H1 (cell line): ENCODE results near the gene MPPE1. TPM values are rescaled to one million over a fixed set of nuclear protein-coding genes. Genes with fewer than 3 reads are reported as not detected.

Experiments used
- CTCF ChIA-PET: fragments of 300-600 bp; sonication (Branson Sonifier 250); formaldehyde crosslinking; loops from one replicate; lab custom pipeline; 2021; ENCODE audit not compliant: partially characterized antibody; lab: Charles Lee
- POLR2A ChIA-PET: fragments of 300-600 bp; sonication (Branson Sonifier 250); formaldehyde crosslinking; loops from one replicate; lab custom pipeline; 2021; ENCODE audit warnings: inconsistent platforms; ENCODE audit not compliant: partially characterized antibody; lab: Charles Lee
- DNase-seq, 2 experiments: peaks; one replicate each; pipeline versions ENCODE4 v3.0.0 to v3.0.0-alpha.2; 2010 to 2022; ENCODE audit warnings: low spot score in 2 of 2, low read depth in 1 of 2, mixed read lengths in 1 of 2
- FAIRE-seq: peaks from 2 replicates; lab custom pipeline; 2011; peaks lifted over from hg19 to GRCh38; lab: Jason Lieb, UNC
- H2AFZ ChIP-seq: 2 replicates; pipeline ENCODE4 v1.8.1; 2012; ENCODE audit warnings: low read length, inconsistent platforms
- H2AK5ac ChIP-seq: 2 replicates; pipeline ENCODE4 v1.6.1; 2013; ENCODE audit warnings: low read depth, low read length
- H2BK120ac ChIP-seq: replicated peaks from 2 replicates; pipeline ENCODE3; 2013; ENCODE audit warnings: low read depth, low read length, inconsistent platforms
- H2BK12ac ChIP-seq: 2 replicates; pipeline ENCODE4 v1.6.1; 2013; ENCODE audit warnings: low read depth, low read length
- H2BK15ac ChIP-seq: 2 replicates; pipeline ENCODE4 v1.6.1; 2013; ENCODE audit warnings: low read length
- H2BK20ac ChIP-seq: 2 replicates; pipeline ENCODE4 v1.6.1; 2013; ENCODE audit warnings: low read length
- H2BK5ac ChIP-seq: 2 replicates; pipeline ENCODE4 v1.6.1; 2013; ENCODE audit warnings: low read depth, low read length
- H3K14ac ChIP-seq: 2 replicates; pipeline ENCODE4 v1.6.1; 2013; ENCODE audit warnings: inconsistent platforms; ENCODE audit not compliant: insufficient read length
- H3K18ac ChIP-seq: 2 replicates; pipeline ENCODE4 v1.6.1; 2013; ENCODE audit warnings: low read length; ENCODE audit errors: extremely low read depth
- H3K23ac ChIP-seq: 2 replicates; pipeline ENCODE4 v1.6.1; 2013; ENCODE audit warnings: inconsistent platforms; ENCODE audit not compliant: insufficient read length
- H3K23me2 ChIP-seq: 2 replicates; pipeline ENCODE4 v1.6.1; 2013; ENCODE audit warnings: low read depth, low read length
- H3K27ac ChIP-seq: 2 replicates; pipeline ENCODE4 v1.6.1; 2011; ENCODE audit warnings: low read depth, low read length, inconsistent platforms
- H3K27me3 ChIP-seq, 4 experiments: replicated peaks in 1 of 4; 1 replicate in 1 of 4; 2 replicates in 3 of 4; pipeline versions ENCODE4 v1.6.1 to v1.8.1; 2011 to 2013; ENCODE audit warnings: low read length in 3 of 4, mild to moderate bottlenecking in 3 of 4, inconsistent platforms in 2 of 4, mixed read lengths in 2 of 4, moderate library complexity in 1 of 4; ENCODE audit not compliant: control insufficient read depth in 3 of 4, insufficient read depth in 3 of 4; ENCODE audit errors: extremely low read depth in 1 of 4
- H3K36me3 ChIP-seq, 4 experiments: 2 replicates each; pipeline versions ENCODE4 v1.6.1 to v1.8.1; 2011 to 2013; ENCODE audit warnings: mild to moderate bottlenecking in 4 of 4, low read length in 3 of 4, moderate library complexity in 2 of 4, control low read depth in 1 of 4, inconsistent platforms in 1 of 4; ENCODE audit not compliant: insufficient read depth in 4 of 4, control insufficient read depth in 2 of 4
- H3K4ac ChIP-seq: replicated peaks from 2 replicates; pipeline ENCODE3; 2013; ENCODE audit warnings: low read length, low read depth, mixed read lengths, inconsistent platforms; ENCODE audit not compliant: insufficient read length
- H3K4me1 ChIP-seq, 4 experiments: replicated peaks in 1 of 4; 1 replicate in 1 of 4; 2 replicates in 3 of 4; pipeline versions ENCODE4 v1.6.1 to v1.8.1; 2011 to 2013; ENCODE audit warnings: low read length in 3 of 4, inconsistent platforms in 2 of 4, mixed read lengths in 1 of 4; ENCODE audit not compliant: insufficient read depth in 4 of 4, control insufficient read depth in 3 of 4
- H3K4me2 ChIP-seq, 2 experiments: 2 replicates each; pipeline versions ENCODE4 v1.6.1 to v1.8.1; 2011 to 2013; ENCODE audit warnings: low read depth in 2 of 2, low read length in 2 of 2, control low read depth in 1 of 2, inconsistent platforms in 1 of 2, mild to moderate bottlenecking in 1 of 2; ENCODE audit not compliant: insufficient read depth in 1 of 2
- H3K4me3 ChIP-seq, 4 experiments: fragments of 200-600, 300-600 bp in 1 of 4; sonication (generic), shearing (Covaris generic), sonication (Bioruptor Twin) in 1 of 4; 2 replicates each; pipeline versions ENCODE4 v1.5.1 to v1.8.1; 2011 to 2016; ENCODE audit warnings: low read length in 4 of 4, low read depth in 3 of 4, control low read depth in 2 of 4, inconsistent platforms in 2 of 4, mild to moderate bottlenecking in 2 of 4, mixed read lengths in 1 of 4, moderate library complexity in 1 of 4; ENCODE audit not compliant: insufficient read depth in 2 of 4; ENCODE audit errors: extremely low read depth in 1 of 4
- H3K56ac ChIP-seq: replicated peaks from 2 replicates; pipeline ENCODE3; 2013; ENCODE audit warnings: low read depth, mild to moderate bottlenecking, mixed read lengths, low read length, inconsistent platforms; ENCODE audit not compliant: insufficient read length
- H3K79me1 ChIP-seq: 2 replicates; pipeline ENCODE4 v1.6.1; 2013; ENCODE audit warnings: low read depth, low read length, control low read depth
- H3K79me2 ChIP-seq, 2 experiments: 2 replicates each; pipeline versions ENCODE4 v1.6.1 to v1.8.1; 2012 to 2013; ENCODE audit warnings: low read length in 2 of 2, mild to moderate bottlenecking in 2 of 2, inconsistent platforms in 1 of 2; ENCODE audit not compliant: insufficient read depth in 2 of 2, control insufficient read depth in 1 of 2
- H3K9ac ChIP-seq, 4 experiments: replicated peaks in 1 of 4; 1 replicate in 1 of 4; 2 replicates in 3 of 4; pipeline versions ENCODE4 v1.6.1 to v1.8.1; 2011 to 2013; ENCODE audit warnings: low read depth in 3 of 4, low read length in 3 of 4, control low read depth in 2 of 4, mild to moderate bottlenecking in 2 of 4, moderate library complexity in 2 of 4, inconsistent platforms in 1 of 4; ENCODE audit errors: extremely low read depth in 1 of 4
- H3K9me3 ChIP-seq, 2 experiments: 2 replicates each; pipeline versions ENCODE4 v1.6.1 to v1.8.1; 2012 to 2013; ENCODE audit warnings: mild to moderate bottlenecking in 2 of 2, moderate library complexity in 2 of 2, control low read depth in 1 of 2, inconsistent platforms in 1 of 2, low read depth in 1 of 2, low read length in 1 of 2, mixed read lengths in 1 of 2; ENCODE audit not compliant: insufficient read depth in 2 of 2
- H4K20me1 ChIP-seq, 2 experiments: replicated peaks in 1 of 2; 2 replicates each; pipeline versions ENCODE3 to v1.8.1; 2011 to 2013; ENCODE audit warnings: inconsistent platforms in 2 of 2, low read length in 2 of 2, mild to moderate bottlenecking in 1 of 2; ENCODE audit not compliant: insufficient read depth in 2 of 2, control insufficient read depth in 1 of 2
- H4K5ac ChIP-seq: 2 replicates; pipeline ENCODE4 v1.6.1; 2013; ENCODE audit warnings: low read length, low read depth, mixed read lengths, inconsistent platforms; ENCODE audit not compliant: insufficient read length
- H4K8ac ChIP-seq: 2 replicates; pipeline ENCODE4 v1.8.0; 2013; ENCODE audit warnings: mild to moderate bottlenecking, moderate library complexity, low read length, inconsistent platforms; ENCODE audit not compliant: insufficient read depth; ENCODE audit errors: extremely low read depth
- H4K91ac ChIP-seq: replicated peaks from 2 replicates; pipeline ENCODE3; 2013; ENCODE audit warnings: low read length, mixed read lengths, inconsistent platforms; ENCODE audit not compliant: insufficient read length
- TBP ChIP-seq: IDR thresholded peaks from 2 replicates; pipeline ENCODE4 v1.6.1; 2011; ENCODE audit warnings: low read depth, low read length, improper control_type of control experiment
- WGBS, 2 experiments: shearing (Covaris generic) in 1 of 2; methylation state at CpG; one replicate each; pipeline versions ENCODE4 v1.1.6 to v1.1.7; 2013 to 2015; ENCODE audit warnings: low lambda C conversion rate in 2 of 2, mixed read lengths in 2 of 2, inconsistent platforms in 1 of 2, low coverage in 1 of 2, missing lambda C conversion rate in 1 of 2; ENCODE audit not compliant: insufficient replicate concordance in 2 of 2, insufficient coverage in 1 of 2, insufficient read length in 1 of 2; ENCODE audit errors: extremely low coverage in 1 of 2, missing lambda C conversion rate in 1 of 2; 5-methylcytosine and 5-hydroxymethylcytosine counted together
- polyA plus RNA-seq, 7 experiments: library from polyadenylated mRNA; depleted of rRNA in 3 of 7; stranded (reverse) in 5 of 7; unstranded in 2 of 7; fragments of >200 nt in 5 of 7; fragments of 200-250 nt in 2 of 7; gene quantifications; 1 replicate in 5 of 7; 2 replicates in 1 of 7; 4 replicates in 1 of 7; pipeline versions ENCODE4 v1.2.1 to v1.2.3, GENCODE V29; 2011 to 2013; ENCODE audit warnings: missing spikeins in 2 of 7, mixed read lengths in 2 of 7
- total RNA-seq: library from RNA; stranded (reverse); fragmentation: NEBNext Ultra II Directional; extraction: Animal tissue kit (Norgen Biotek cat#: 25700); gene quantifications from 2 replicates; pipeline ENCODE4 v1.2.1, GENCODE V29; 2021

Gene MPPE1
- total and polyA plus RNA-seq, 2 of the 8 experiments (the other 6 are each of a cell fraction or from before 2014, with no cell fraction given), result 13.7 to 20.9 TPM

DNA sequence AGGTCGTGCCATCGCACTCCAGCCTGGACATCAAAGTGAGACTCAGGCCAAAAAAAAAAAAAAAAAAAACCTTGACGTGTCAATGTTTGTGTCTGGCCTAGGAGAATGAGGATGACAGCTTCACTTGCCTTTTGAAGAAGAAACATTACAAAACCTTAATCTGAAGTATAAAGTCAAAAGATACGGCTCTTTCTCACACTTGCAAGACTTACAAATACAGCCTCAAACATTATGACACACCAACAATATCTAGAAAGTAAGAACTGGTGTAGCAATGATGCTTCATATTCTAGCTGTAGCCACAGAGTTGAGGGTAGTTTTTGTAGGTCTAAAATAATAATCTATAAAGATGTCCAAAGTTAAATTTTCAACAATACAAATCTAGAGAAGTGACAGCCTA is 25.5 kb downstream of the MPPE1 start:
- H4K20me1 ChIP-seq, result peaks cover 0 to 8% of the 10 kb centered on the region in 2 experiments
- no peak for FAIRE-seq
- no peak overlapping the region for H3K18ac ChIP-seq
- no peak overlapping the region for H2AFZ ChIP-seq
- no peak for DNase-seq
- ChIA-PET CTCF (interaction anchor here (0.6 to 1.4 kb wide), 2 partner anchors 32 to 55 kb away, joined by 4 to 7 read pairs; no protein-coding TSS in a partner anchor), POLR2A (interaction anchor here (1.0 kb wide), 1 partner anchor 98 kb away, joined by 3 read pairs; no protein-coding TSS in a partner anchor)
- no peak overlapping the region for H3K23ac ChIP-seq
- H2BK20ac ChIP-seq, result no peak overlapping the region
- H3K79me2 ChIP-seq, result no peaks in the 10 kb centered on the region
- H3K4ac ChIP-seq, result no peak overlapping the region
- H3K4me3 ChIP-seq, result no peak overlapping the region
- peaks cover 0 to 4% (median 1%) of the 10 kb centered on the region in 4 experiments; a peak in 2 of 7 replicates for H3K4me1 ChIP-seq
- H3K9ac ChIP-seq, result no peak overlapping the region
- WGBS, 2 experiments, result 85% methylated on average over 1 of the region's 4 CpGs; no CpG with 5 or more reads in 1 of the 2 experiments
- no peak overlapping the region for H3K14ac ChIP-seq
- no peak overlapping the region for H4K8ac ChIP-seq
- peaks cover 0 to 10% (median 3%) of the 10 kb centered on the region in 4 experiments; a peak in 4 of 8 replicates for H3K36me3 ChIP-seq
- H3K9me3 ChIP-seq, result no peaks in the 10 kb centered on the region
- H3K27me3 ChIP-seq, result no peaks in the 10 kb centered on the region
- no peak overlapping the region for H4K5ac ChIP-seq
- H2BK15ac ChIP-seq, result no peak overlapping the region
- H3K27ac ChIP-seq, result no peak overlapping the region
- TF ChIP-seq TBP, result no peak
- no peak overlapping the region for H2AK5ac ChIP-seq
- no peak overlapping the region for H2BK12ac ChIP-seq
- no peak overlapping the region for H4K91ac ChIP-seq
- H3K4me2 ChIP-seq, result no peak overlapping the region
- no peak overlapping the region for H3K56ac ChIP-seq
- no peaks in the 10 kb centered on the region; the same call in 1 of the 2 replicates for H3K79me1 ChIP-seq
- no peak overlapping the region for H2BK5ac ChIP-seq
- no peak overlapping the region for H2BK120ac ChIP-seq
- no peaks in the 10 kb centered on the region for H3K23me2 ChIP-seq
